GM21528 (cell line): ENCODE data around the gene OFD1.
"Not testable (repeated sequence)": the region's sequence is repeated elsewhere in the genome, so short reads cannot be mapped to it uniquely, and the experiment has no call there.

Experiments used
- ATAC-seq: cut with Tn5 transposase; IDR thresholded peaks from one replicate; pipeline ENCODE4 v1.9.1; 2021; ENCODE audit warnings: mild to moderate bottlenecking, moderate library complexity; ENCODE audit not compliant: unreplicated experiment, low FRiP score

OFD1 gene

GRCh38 chrX:13700380-13700779 is 34.2 kb upstream of the OFD1 start:
- no peak for ATAC-seq

DNA sequence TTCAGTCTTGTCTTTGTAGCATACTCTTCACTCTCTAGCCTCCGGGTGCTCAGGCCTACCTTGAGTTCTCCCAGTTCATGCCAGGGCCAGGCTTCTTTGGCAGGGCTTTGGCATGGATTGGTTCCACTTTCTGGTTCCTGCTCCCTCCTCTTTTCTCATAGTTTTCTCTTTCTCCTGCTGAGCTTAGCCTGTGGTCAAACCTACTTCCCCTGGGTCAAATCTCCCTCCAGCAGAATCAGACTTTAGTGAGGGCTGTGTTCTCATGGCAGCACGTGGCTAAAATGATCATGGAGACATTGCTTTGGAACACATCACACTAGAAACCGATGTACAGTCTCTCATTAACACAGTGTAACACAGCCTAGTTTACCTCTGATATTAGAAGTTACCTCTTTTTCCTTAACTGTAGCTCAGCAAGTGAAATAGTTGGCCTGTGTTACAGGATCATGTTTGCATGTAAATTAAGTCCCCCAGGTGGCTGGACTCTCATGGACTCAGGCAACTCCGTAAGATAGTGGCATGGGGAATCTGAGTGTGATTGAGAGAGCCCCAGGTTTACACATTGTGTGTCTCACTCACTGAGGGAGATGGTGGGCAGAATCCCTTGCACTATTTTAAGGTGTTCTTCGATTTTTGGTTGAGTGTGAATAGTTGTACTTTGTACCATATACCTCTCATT is 32.3 kb upstream of the OFD1 start:
- no peak for ATAC-seq

DNA sequence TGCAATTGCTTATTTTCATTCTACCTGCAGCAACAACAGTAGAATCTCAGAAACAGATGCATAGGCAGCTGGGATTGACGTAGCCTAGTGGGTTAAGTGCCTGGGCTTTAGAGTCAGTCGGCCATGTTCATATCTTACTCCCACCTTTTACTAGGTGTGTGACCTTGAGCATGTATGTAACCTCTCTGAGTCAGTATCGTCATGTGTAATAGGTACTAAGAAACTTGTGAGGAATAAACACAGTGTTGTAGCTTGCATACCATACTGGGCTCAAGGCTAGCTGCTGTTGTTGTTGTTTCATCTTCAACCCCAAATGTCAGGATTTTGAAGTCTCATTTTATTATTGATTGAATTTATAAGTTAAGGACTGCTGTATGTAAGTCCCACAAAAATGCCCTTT is 31.4 kb upstream of the OFD1 start:
- no peak for ATAC-seq

- ATAC-seq: no peak
Observed at GRCh38 chrX:13703589-13703988, 31.0 kb upstream of the OFD1 start.

- ATAC-seq: no peak
Observed at GRCh38 chrX:13711141-13711540, 23.4 kb upstream of the OFD1 start.

DNA sequence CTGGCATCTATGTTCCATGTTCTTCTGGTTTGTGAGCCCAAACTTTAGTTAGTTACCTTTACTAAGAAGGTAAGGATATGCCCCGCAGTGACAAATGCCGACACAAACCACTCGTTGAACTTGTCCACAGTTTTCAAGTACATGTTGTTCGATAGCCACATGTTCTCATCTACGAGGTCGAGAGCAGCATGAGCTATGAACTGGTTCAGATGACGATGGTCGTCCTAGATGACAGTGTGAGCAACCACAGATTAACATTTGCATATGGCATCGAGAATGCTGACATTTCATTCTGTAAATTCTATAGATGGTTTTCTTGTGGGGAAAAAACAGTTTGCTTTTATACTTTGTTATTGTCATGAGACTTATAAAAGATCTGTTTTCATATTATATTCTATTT is 18.1 kb upstream of the OFD1 start:
- ATAC-seq: no peak

DNA sequence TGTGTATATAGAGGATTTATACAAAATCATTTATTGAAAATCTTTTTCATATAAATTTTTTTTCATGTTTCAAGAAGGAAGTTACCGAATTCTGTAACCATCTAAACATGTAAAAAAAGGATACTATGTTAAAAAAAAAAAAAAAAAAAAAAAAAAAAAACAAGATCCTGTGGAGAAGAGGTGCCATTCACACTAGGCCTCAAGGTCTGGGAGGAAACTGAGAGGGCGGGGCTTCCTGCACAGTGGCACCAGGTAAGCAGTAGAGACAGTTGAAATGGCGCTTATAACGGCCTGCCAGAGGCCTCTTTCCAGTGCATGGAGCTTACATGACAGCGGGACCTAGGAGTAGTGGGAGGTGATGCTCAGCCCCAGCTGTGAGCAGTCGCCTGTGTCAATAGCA is 17.6 kb upstream of the OFD1 start:
- ATAC-seq: no peak

DNA sequence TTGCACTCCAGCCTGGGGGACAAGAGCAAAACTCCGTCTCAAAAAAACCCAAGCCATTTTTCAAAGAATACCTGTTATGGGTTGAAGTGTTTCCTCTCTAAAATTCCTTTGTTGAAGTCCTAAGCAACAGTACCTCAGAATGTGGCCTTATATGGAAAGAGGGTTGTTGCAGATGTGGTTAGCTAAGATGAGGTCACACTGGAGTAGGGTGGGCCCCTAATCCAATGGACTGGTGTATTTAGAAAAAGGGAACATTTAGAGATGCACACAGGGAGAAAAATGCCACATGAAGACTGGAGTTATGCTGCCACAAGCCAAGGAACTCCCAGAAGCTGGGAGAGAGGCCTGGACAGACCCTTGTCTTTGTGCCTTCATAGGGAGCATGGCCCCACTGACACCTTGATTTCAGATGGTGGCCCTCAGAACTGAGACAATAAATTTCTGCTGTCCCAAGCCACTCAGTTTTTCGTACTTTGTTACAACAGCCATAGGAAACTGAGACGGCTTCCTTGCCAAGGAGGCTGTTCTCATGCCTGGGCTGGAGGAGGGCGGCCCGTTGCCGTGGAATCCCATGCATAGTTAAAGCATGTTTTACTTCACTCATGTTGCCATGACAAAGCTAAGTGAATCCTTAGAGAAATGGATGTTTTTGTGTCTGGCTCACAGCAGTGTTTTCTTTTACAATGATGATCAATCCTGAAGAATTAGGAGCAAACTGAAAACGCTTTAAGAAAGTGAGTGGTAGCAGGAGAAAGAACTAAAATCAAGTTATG is 16.7 kb upstream of the OFD1 start:
- no peak for ATAC-seq

DNA sequence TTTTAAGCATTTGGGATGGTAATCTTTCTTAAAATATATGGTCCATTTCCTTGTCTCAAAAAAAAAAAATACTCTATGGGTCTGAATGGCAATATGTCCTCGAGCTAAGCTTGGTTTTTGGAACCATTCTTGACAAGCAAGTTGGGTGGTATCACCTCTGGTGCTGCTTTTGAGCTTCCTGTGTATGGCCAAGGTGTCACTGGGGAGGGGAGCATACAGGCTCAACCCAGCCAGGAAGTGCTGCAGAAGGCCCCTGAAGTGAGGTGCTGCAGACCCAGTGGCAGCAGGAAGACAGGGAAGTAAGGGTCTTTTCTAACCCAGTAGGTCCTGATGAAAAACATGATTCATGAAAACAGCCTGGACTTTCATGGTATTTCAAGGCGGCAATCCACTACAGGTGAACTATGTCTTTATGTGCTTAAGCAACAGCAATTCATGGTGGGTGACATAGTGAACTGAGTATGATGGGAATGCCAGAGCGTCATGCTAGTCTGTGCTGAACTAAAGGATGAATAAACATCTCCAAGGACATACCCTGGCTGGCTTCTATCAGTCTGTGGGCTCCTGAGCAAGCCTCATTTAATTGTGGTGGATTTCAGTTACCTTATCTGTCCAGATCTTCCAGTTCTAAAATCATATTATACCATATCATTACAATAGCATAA is 15.2 kb upstream of the OFD1 start:
- no peak for ATAC-seq

- no peak for ATAC-seq
Observed at GRCh38 chrX:13721371-13721770, 13.2 kb upstream of the OFD1 start.

DNA sequence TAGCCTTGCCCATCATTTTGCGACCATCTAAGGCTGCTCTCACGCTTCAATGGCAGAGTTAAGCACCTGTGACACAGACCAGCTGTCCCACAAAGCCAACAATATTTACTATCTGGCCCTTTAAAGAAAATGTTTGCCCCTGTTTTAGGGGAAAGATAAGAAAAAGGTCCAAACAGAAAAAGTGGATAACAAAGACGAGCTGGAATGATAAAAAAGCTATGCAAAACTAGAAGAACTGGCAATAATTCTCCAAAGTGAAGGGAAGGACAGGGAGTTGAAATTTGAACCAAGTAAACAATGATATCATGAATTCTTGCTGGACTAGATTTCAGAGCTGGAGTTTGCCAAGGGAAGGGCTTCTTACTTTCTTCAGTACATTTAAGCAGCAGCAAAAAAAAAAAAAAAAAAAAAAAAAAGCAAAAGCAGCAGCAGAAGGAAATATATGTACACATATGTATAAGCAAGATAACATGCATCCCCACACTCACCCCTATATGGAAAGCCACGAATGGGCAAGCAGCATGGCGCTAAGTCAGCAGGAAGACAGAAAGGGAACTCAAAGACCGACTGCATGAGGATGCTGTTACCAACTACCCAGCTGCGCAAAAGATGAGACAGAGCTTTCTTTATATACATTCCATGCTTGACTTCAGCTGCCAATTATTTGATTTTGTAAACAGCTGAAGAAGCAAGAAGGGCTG is 12.6 kb upstream of the OFD1 start:
- no peak for ATAC-seq

- ATAC-seq: not testable (repeated sequence)
Observed at GRCh38 chrX:13724878-13725277, 9.7 kb upstream of the OFD1 start.

- not testable (repeated sequence) for ATAC-seq
Observed at GRCh38 chrX:13726583-13726982, 8.0 kb upstream of the OFD1 start.

GRCh38 chrX:13730523-13730922 is 4.0 kb upstream of the OFD1 start:
- not testable (repeated sequence) for ATAC-seq

- ATAC-seq: no peak
Observed at GRCh38 chrX:13732246-13733067, 2.1 kb upstream of the OFD1 start.

DNA sequence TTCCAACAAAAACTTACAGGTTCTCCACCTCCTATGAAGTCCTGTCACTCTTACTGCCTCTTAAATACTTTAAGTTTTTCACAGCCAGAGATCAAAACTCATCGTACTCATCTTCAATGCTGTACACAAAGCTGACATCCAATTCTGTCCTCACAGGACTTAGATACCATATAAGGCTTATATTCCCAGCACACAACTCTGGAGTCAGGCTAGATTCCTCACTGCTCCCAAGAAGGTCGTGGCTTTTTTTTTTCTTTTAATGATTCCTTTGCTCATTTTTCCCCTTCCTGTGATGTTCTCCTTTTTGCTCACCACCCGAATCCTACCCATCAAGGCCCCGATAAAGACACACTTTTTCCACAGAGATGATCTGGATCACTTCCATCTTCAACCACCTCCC is 1.0 kb upstream of the OFD1 start:
- no peak for ATAC-seq

DNA sequence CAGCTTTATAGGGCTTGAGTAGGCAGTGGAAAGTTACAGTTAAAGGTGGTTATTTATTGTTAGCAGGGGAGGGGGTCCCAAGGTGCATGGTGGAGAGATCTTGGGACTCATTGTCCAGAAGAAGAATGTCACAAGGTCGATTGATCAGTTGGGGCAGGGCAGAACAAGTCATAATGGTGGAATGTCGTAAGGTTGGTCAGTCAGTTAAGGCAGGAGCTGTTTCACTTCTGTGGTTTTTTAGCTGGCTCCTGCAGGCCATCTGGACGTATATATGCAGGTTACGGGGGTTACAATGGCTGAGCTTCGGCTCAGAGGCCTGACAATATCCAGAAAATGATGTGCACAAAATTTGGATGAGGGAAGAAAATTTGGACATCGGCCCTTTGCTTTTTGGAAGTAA is 7.1 kb downstream of the OFD1 start:
- ATAC-seq: no peak

DNA sequence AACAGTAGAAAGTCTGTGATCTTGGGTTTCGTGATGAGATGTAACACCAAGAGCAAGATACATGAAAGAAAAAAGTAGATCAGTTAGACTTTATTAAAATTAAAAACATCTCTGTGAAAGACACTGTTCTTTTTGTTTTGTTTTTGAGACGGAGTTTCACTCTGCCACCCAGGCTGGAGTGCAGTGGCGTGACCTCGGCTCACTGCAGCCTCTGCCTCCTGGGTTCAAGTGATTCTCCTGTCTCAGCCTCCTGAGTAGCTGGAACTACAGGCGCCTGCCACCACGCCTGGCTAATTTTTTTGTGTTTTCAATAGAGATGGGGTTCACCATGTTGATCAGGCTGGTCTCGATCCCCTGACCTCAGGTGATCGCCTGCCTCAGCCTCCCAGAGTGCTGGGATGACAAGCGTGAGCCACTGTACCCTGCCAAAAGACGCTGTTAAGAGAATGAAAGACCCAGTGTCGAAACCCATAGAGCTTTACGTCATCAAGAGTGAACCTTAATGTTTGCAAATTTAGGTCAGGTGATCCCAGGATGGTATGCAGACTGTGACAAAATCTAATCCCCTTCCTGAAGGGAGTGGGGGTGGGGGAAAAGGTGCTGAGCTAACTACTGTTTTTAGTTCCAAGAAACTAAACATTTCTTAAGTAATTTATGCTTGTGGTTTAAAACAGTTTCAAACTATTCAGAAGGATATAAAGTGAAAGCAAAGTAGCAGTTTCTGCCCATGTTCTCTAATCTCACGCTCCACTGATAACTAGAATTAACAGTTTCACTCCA is 8.0 kb downstream of the OFD1 start:
- peak; percentile 95 for ATAC-seq

DNA sequence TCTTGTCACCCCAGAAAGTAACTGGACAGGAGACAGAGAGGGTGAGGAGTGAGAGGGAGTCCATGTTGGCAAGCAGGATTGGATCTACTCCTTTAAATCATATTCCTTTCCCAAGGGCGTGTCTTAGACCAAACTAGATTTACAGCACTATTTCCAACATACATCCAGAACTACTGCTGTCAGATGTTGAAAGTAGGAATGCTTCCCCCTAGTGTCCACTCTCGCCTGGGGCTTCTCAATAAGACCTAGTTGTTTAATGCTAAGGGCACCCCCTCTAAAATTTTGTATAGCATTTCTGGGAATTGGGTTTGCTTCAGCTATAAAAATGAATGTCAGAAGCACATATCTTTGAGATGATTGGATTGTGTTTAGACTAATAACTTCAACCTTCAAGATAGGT is 13.3 kb downstream of the OFD1 start:
- no peak for ATAC-seq
